ENCODE results near the gene ZNF3.

ZNF3 gene

GRCh38 chr7:100057006-100057405, 24.5 kb downstream of the ZNF3 start:
- Histone ChIP-seq H3K36me3 (ENCODE audit: control insufficient read depth, insufficient read depth, low read length) (no peaks in the 10 kb centered on the region), H3K27me3 (ENCODE audit: control insufficient read depth, insufficient read depth, low read length) (no peaks in the 10 kb centered on the region)

DNA sequence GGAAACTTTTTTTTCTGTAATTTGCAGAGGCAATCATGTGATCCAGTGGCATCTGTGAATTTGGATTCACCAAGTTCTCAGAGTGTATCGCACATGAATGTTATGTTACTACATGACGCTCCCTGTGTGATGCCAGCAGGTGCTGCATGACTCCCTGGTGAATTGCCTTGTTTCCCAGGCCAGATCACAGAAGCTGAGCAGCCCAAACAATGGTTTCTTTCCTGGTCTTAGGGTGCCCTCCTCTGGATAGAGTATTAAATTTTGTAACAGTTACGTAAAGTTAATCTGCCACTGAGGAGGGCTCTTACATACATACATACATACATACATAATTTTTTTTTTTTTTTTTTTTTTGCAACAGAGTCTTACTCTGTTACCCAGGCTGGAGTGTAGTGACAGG, 28.3 kb downstream of the ZNF3 start:
- H3K9me3 ChIP-seq (ENCODE audit: control insufficient read depth, low read length) = no peaks in the 10 kb centered on the region
- H3K9ac ChIP-seq (ENCODE audit: low read length) = no peak overlapping the region
- H3K4me1 ChIP-seq (ENCODE audit: control insufficient read depth, insufficient read depth, low read length) = peaks cover 16% of the 10 kb centered on the region
- no peaks in the 10 kb centered on the region for H3K36me3 ChIP-seq (ENCODE audit: control insufficient read depth, insufficient read depth, low read length)
- no peak overlapping the region for H3K4me3 ChIP-seq (ENCODE audit: low read length)
- no peaks in the 10 kb centered on the region for H3K27me3 ChIP-seq (ENCODE audit: control insufficient read depth, insufficient read depth, low read length)

More at GRCh38 chr7:100057006-100057405, 24.5 kb downstream of the ZNF3 start:
- Histone ChIP-seq H3K9ac (ENCODE audit: low read length) (no peak overlapping the region), H3K9me3 (ENCODE audit: control insufficient read depth, low read length) (no peaks in the 10 kb centered on the region), H3K4me1 (ENCODE audit: control insufficient read depth, insufficient read depth, low read length) (no peaks in the 10 kb centered on the region), H3K4me3 (ENCODE audit: low read length) (no peak overlapping the region)

- Histone ChIP-seq H3K36me3 (ENCODE audit: control insufficient read depth, insufficient read depth, low read length) (no peaks in the 10 kb centered on the region), H3K4me3 (ENCODE audit: low read length) (no peak overlapping the region), H3K9me3 (ENCODE audit: control insufficient read depth, low read length) (no peaks in the 10 kb centered on the region), H3K9ac (ENCODE audit: low read length) (no peak overlapping the region), H3K27me3 (ENCODE audit: control insufficient read depth, insufficient read depth, low read length) (no peaks in the 10 kb centered on the region), H3K4me1 (ENCODE audit: control insufficient read depth, insufficient read depth, low read length) (peaks cover 16% of the 10 kb centered on the region)
Observed at GRCh38 chr7:100051611-100052010, 29.9 kb downstream of the ZNF3 start.

GRCh38 chr7:100049441-100050291, 31.9 kb downstream of the ZNF3 start, which contains the start of gene ZSCAN21:
Gene ZSCAN21 (plus strand): TSS chr7:100049774. CDS start chr7:100057007, 7,233 bp downstream.
- Histone ChIP-seq H3K9me3 (ENCODE audit: control insufficient read depth, low read length) (no peaks in the 10 kb centered on the region), H3K4me3 (ENCODE audit: low read length) (peak within 1 kb of the TSS; percentile 3), H3K27me3 (ENCODE audit: control insufficient read depth, insufficient read depth, low read length) (no peaks in the 10 kb centered on the region), H3K9ac (ENCODE audit: low read length) (peak within 1 kb of the TSS; percentile 75), H3K4me1 (ENCODE audit: control insufficient read depth, insufficient read depth, low read length) (peaks cover 16% of the 10 kb centered on the region), H3K36me3 (ENCODE audit: control insufficient read depth, insufficient read depth, low read length) (no peaks in the 10 kb centered on the region)

DNA sequence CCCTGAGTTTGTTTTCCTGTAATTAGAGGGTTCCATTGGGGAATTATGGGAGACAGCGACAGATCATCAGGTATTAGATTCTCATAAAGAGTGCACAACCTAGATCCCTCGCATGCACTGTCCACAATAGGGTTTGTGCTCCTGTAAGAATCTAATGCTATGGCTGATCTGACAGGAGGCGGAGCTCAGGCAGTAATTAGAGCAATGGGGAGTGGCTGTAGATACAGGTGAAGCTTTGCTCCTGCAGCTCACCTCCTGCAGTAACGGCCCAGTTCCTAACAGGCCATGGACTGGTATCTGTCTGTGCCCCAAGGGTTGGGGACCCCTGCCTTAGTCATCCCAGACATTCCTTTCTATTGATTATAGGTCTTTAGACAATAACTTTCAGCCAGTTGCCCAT, 32.8 kb downstream of the ZNF3 start:
- H3K9ac ChIP-seq (ENCODE audit: low read length) = peak overlapping the region; percentile 75
- H3K36me3 ChIP-seq (ENCODE audit: control insufficient read depth, insufficient read depth, low read length) = no peaks in the 10 kb centered on the region
- H3K9me3 ChIP-seq (ENCODE audit: control insufficient read depth, low read length) = no peaks in the 10 kb centered on the region

GRCh38 chr7:100044718-100045117, 36.8 kb downstream of the ZNF3 start:
- peaks cover 8% of the 10 kb centered on the region for H3K4me1 ChIP-seq (ENCODE audit: control insufficient read depth, insufficient read depth, low read length)
- H3K9me3 ChIP-seq (ENCODE audit: control insufficient read depth, low read length) = no peaks in the 10 kb centered on the region
- no peak overlapping the region for H3K4me3 ChIP-seq (ENCODE audit: low read length)
- no peak overlapping the region for H3K9ac ChIP-seq (ENCODE audit: low read length)
- H3K36me3 ChIP-seq (ENCODE audit: control insufficient read depth, insufficient read depth, low read length) = no peaks in the 10 kb centered on the region
- H3K27me3 ChIP-seq (ENCODE audit: control insufficient read depth, insufficient read depth, low read length) = no peaks in the 10 kb centered on the region

More for the DNA sequence above, 32.8 kb downstream of the ZNF3 start:
- Histone ChIP-seq H3K27me3 (ENCODE audit: control insufficient read depth, insufficient read depth, low read length) (no peaks in the 10 kb centered on the region), H3K4me1 (ENCODE audit: control insufficient read depth, insufficient read depth, low read length) (peaks cover 16% of the 10 kb centered on the region), H3K4me3 (ENCODE audit: low read length) (no peak overlapping the region)

DNA sequence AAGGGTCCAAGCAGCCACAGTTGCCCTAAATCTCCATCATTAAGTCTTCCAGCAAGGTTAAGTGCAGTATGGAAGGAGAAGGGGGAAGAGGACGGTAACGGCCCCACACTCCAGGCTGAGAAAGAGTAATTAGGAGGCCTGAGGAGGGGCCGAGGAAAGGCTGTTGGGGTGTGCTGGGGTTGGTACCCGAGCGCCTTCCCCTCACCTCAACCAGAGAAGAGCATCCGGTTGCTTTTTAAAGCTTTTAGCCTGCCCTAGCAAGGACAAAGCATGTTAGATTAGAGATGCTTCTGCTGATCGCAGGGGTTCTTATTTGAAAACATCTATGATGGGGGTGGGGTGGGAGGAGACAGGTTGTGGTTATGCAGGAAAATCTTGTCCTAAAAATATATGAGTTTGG, 40.9 kb downstream of the ZNF3 start:
- no peak overlapping the region for H3K4me3 ChIP-seq (ENCODE audit: low read length)
- H3K9ac ChIP-seq (ENCODE audit: low read length) = no peak overlapping the region
- H3K27me3 ChIP-seq (ENCODE audit: control insufficient read depth, insufficient read depth, low read length) = no peaks in the 10 kb centered on the region

DNA sequence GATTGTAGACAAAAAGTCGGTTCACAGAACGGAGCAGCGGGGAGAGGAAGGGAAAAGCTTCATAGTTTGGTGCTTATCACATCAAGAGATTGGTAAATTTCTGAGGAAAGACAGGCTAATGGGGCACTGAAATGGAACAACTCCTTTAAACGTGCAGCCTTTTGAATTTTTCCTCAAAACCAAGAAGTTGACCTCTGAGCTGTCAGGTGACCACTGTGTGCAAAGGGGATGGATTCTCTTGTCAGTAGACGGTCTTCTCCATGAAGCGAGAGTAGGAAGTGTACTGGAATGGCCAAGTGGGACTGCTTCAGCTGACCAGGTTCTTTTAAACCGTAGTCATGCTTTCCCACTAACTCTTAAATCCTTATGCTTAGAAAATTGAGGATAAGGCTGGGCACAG, 43.2 kb downstream of the ZNF3 start:
- no peaks in the 10 kb centered on the region for H3K9me3 ChIP-seq (ENCODE audit: control insufficient read depth, low read length)
- H3K27me3 ChIP-seq (ENCODE audit: control insufficient read depth, insufficient read depth, low read length) = no peaks in the 10 kb centered on the region
- no peak overlapping the region for H3K4me3 ChIP-seq (ENCODE audit: low read length)
- peaks cover 22% of the 10 kb centered on the region for H3K36me3 ChIP-seq (ENCODE audit: control insufficient read depth, insufficient read depth, low read length)
- no peak overlapping the region for H3K9ac ChIP-seq (ENCODE audit: low read length)
- peaks cover 21% of the 10 kb centered on the region for H3K4me1 ChIP-seq (ENCODE audit: control insufficient read depth, insufficient read depth, low read length)

More for the DNA sequence above, 40.9 kb downstream of the ZNF3 start:
- H3K36me3 ChIP-seq (ENCODE audit: control insufficient read depth, insufficient read depth, low read length) = peaks cover 1% of the 10 kb centered on the region
- no peaks in the 10 kb centered on the region for H3K9me3 ChIP-seq (ENCODE audit: control insufficient read depth, low read length)
- peaks cover 18% of the 10 kb centered on the region for H3K4me1 ChIP-seq (ENCODE audit: control insufficient read depth, insufficient read depth, low read length)

GRCh38 chr7:100035876-100036275, 45.6 kb downstream of the ZNF3 start:
- H3K9ac ChIP-seq (ENCODE audit: low read length) = no peak overlapping the region
- no peaks in the 10 kb centered on the region for H3K27me3 ChIP-seq (ENCODE audit: control insufficient read depth, insufficient read depth, low read length)
- peaks cover 29% of the 10 kb centered on the region for H3K36me3 ChIP-seq (ENCODE audit: control insufficient read depth, insufficient read depth, low read length)
- H3K9me3 ChIP-seq (ENCODE audit: control insufficient read depth, low read length) = no peaks in the 10 kb centered on the region
- peaks cover 21% of the 10 kb centered on the region for H3K4me1 ChIP-seq (ENCODE audit: control insufficient read depth, insufficient read depth, low read length)
- H3K4me3 ChIP-seq (ENCODE audit: low read length) = no peak overlapping the region

- Histone ChIP-seq H3K27me3 (ENCODE audit: control insufficient read depth, insufficient read depth, low read length) (no peaks in the 10 kb centered on the region), H3K9ac (ENCODE audit: low read length) (no peak overlapping the region), H3K4me3 (ENCODE audit: low read length) (no peak overlapping the region), H3K4me1 (ENCODE audit: control insufficient read depth, insufficient read depth, low read length) (peaks cover 21% of the 10 kb centered on the region), H3K36me3 (ENCODE audit: control insufficient read depth, insufficient read depth, low read length) (peaks cover 29% of the 10 kb centered on the region), H3K9me3 (ENCODE audit: control insufficient read depth, low read length) (no peaks in the 10 kb centered on the region)
Observed at GRCh38 chr7:100034871-100035510, 46.5 kb downstream of the ZNF3 start.

GRCh38 chr7:100033526-100033925, 48.0 kb downstream of the ZNF3 start:
- no peak overlapping the region for H3K4me3 ChIP-seq (ENCODE audit: low read length)
- no peaks in the 10 kb centered on the region for H3K9me3 ChIP-seq (ENCODE audit: control insufficient read depth, low read length)
- H3K27me3 ChIP-seq (ENCODE audit: control insufficient read depth, insufficient read depth, low read length) = no peaks in the 10 kb centered on the region
- H3K4me1 ChIP-seq (ENCODE audit: control insufficient read depth, insufficient read depth, low read length) = peaks cover 21% of the 10 kb centered on the region
- H3K9ac ChIP-seq (ENCODE audit: low read length) = no peak overlapping the region
- peaks cover 29% of the 10 kb centered on the region for H3K36me3 ChIP-seq (ENCODE audit: control insufficient read depth, insufficient read depth, low read length)

DNA sequence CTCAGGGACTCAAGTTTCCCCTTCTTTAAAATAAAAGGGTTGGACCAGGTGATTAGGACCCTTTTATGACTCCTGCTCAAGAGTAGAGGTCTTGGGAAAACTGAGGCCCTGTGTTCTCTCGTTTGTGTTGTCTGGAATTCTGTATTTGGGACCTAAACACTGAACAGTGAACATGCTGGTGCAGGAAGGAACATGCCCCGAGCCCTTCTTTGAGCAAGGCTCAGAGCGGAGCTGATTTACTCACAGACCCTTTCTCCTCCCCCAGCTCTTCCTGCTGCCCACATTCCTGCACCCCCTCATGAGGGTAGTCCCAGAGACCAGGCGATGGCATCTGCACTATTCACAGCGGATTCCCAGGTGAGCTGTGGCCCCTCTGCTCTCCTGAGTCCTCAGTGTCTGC, 51.9 kb downstream of the ZNF3 start:
- Histone ChIP-seq H3K4me3 (ENCODE audit: low read length) (no peak overlapping the region), H3K27me3 (ENCODE audit: control insufficient read depth, insufficient read depth, low read length) (no peaks in the 10 kb centered on the region), H3K4me1 (ENCODE audit: control insufficient read depth, insufficient read depth, low read length) (no peaks in the 10 kb centered on the region), H3K9me3 (ENCODE audit: control insufficient read depth, low read length) (no peaks in the 10 kb centered on the region), H3K9ac (ENCODE audit: low read length) (no peak overlapping the region), H3K36me3 (ENCODE audit: control insufficient read depth, insufficient read depth, low read length) (peaks cover 20% of the 10 kb centered on the region)

Measured in mucosa of stomach (tissue), 1 donor.